T-helper 2 cell (primary cell): ENCODE data around the gene CBX7.

ENCODE experiments used
- DNase-seq, 5 experiments: peaks; one replicate each; pipeline versions ENCODE4 v3.0.0 to v3.0.0-alpha.2; 2012 to 2022
- total RNA-seq, 2 donors: gene quantifications; one replicate each; lab custom pipeline; 2026; lab: John Stamatoyannopoulos, UW

CBX7 gene
- 55.8 to 88.0 reads per million in 2 donors for total RNA-seq

- peak; percentile 82 to 96 (median 92) for DNase-seq
Measured at GRCh38 chr22:39152511-39153219, at the start of gene CBX7. Gene CBX7 (minus strand): TSS chr22:39152680. CDS start chr22:39152444, 236 bp downstream.

GRCh38 chr22:39197578-39197977, 45.1 kb upstream of the CBX7 start:
- no peak for DNase-seq

GRCh38 chr22:39194098-39194497, 41.6 kb upstream of the CBX7 start:
- DNase-seq, result no peak

GRCh38 chr22:39188809-39189208, 36.3 kb upstream of the CBX7 start:
- no peak for DNase-seq

- no peak for DNase-seq
Measured at GRCh38 chr22:39185601-39186012, 33.1 kb upstream of the CBX7 start.

GRCh38 chr22:39184586-39185577, 32.4 kb upstream of the CBX7 start:
- no peak for DNase-seq

- DNase-seq, result no peak
Measured at GRCh38 chr22:39183991-39184585, 31.6 kb upstream of the CBX7 start.

GRCh38 chr22:39182478-39183030, 30.1 kb upstream of the CBX7 start:
- no peak for DNase-seq

- no peak for DNase-seq
Measured at GRCh38 chr22:39181778-39182177, 29.3 kb upstream of the CBX7 start.

- DNase-seq, result no peak
Measured at GRCh38 chr22:39181356-39181755, 28.9 kb upstream of the CBX7 start.

- DNase-seq, result no peak
Measured at GRCh38 chr22:39179841-39180335, 27.4 kb upstream of the CBX7 start.

- DNase-seq, result no peak
Measured at GRCh38 chr22:39179401-39179827, 26.9 kb upstream of the CBX7 start.

GRCh38 chr22:39178206-39179111, 26.0 kb upstream of the CBX7 start:
- DNase-seq, result peak in 1 of 5 experiments; percentile 61

GRCh38 chr22:39177791-39178190, 25.3 kb upstream of the CBX7 start:
- no peak for DNase-seq

GRCh38 chr22:39177456-39177775, 24.9 kb upstream of the CBX7 start:
- peak in 1 of 5 experiments; percentile 26 for DNase-seq

- no peak for DNase-seq
Measured at GRCh38 chr22:39176714-39177455, 24.4 kb upstream of the CBX7 start.

- DNase-seq, result no peak
Measured at GRCh38 chr22:39176143-39176713, 23.7 kb upstream of the CBX7 start.

GRCh38 chr22:39175353-39176142, 23.1 kb upstream of the CBX7 start:
- DNase-seq, result no peak

GRCh38 chr22:39174498-39175352, 22.2 kb upstream of the CBX7 start:
- DNase-seq, result peak in 4 of 5 experiments; percentile 25 to 77 (median 52)
